ENCODE measurements around the gene ZIC3. TPM values are rescaled to one million over a fixed set of nuclear protein-coding genes. Genes with fewer than 3 reads are reported as not detected.

ZIC3 gene
- total RNA-seq (ENCODE audit: low replicate concordance), result not detected in 2 replicates

GRCh38 chrX:137565921-137566745 is at the start of gene ZIC3:
TSS of gene ZIC3 (plus strand) at chrX:137566127. CDS start at chrX:137566692, 565 bp downstream.

All from smooth muscle cell of the coronary artery (primary cell).